SK-N-MC (cell line): Measurements from ENCODE around the gene HS6ST1.

Experiments used
- DNase-seq: peaks from one replicate; pipeline ENCODE4 v3.0.0-alpha.2; 2011; ENCODE audit warnings: low read depth, low spot score
- H3K27ac ChIP-seq: fragments of 200-600 bp; sonication (generic); 2 replicates; pipeline ENCODE4 v1.5.1; 2016; ENCODE audit warnings: mixed run types
- H3K36me3 ChIP-seq: fragments of 200-600 bp; sonication (generic); 2 replicates; pipeline ENCODE4 v1.6.1; 2017; ENCODE audit warnings: antibody characterized with exemption, low read length, mixed read lengths; ENCODE audit not compliant: insufficient read depth
- H3K4me3 ChIP-seq: fragments of 200-600 bp; sonication (generic); 2 replicates; pipeline ENCODE4 v1.5.1; 2016
- H3K9ac ChIP-seq: fragments of 200-600 bp; sonication (generic); 2 replicates; pipeline ENCODE4 v1.8.0; 2017; ENCODE audit warnings: mixed run types, mixed read lengths; ENCODE audit not compliant: insufficient read length
- H3K9me3 ChIP-seq: fragments of 200-600 bp; sonication (generic); 2 replicates; pipeline ENCODE4 v1.6.1; 2017; ENCODE audit warnings: low read depth, mild to moderate bottlenecking, antibody characterized with exemption, low read length, moderate library complexity, mixed read lengths
- EZH2 ChIP-seq: fragments of 200-600 bp; sonication (generic); IDR thresholded peaks from one replicate; pipeline ENCODE4 v1.6.1; 2017; ENCODE audit warnings: antibody characterized with exemption
- FOXP2 ChIP-seq: optimal IDR thresholded peaks from 2 replicates; pipeline ENCODE3; 2011; ENCODE audit warnings: mild to moderate bottlenecking, moderate library complexity; ENCODE audit not compliant: insufficient read depth; ENCODE audit errors: extremely low read length, control extremely low read depth
- POLR2AphosphoS5 ChIP-seq: IDR thresholded peaks from 2 replicates; pipeline ENCODE4 v1.6.1; 2012; ENCODE audit warnings: mild to moderate bottlenecking, low read depth, low read length, borderline replicate concordance

Gene HS6ST1

DNA sequence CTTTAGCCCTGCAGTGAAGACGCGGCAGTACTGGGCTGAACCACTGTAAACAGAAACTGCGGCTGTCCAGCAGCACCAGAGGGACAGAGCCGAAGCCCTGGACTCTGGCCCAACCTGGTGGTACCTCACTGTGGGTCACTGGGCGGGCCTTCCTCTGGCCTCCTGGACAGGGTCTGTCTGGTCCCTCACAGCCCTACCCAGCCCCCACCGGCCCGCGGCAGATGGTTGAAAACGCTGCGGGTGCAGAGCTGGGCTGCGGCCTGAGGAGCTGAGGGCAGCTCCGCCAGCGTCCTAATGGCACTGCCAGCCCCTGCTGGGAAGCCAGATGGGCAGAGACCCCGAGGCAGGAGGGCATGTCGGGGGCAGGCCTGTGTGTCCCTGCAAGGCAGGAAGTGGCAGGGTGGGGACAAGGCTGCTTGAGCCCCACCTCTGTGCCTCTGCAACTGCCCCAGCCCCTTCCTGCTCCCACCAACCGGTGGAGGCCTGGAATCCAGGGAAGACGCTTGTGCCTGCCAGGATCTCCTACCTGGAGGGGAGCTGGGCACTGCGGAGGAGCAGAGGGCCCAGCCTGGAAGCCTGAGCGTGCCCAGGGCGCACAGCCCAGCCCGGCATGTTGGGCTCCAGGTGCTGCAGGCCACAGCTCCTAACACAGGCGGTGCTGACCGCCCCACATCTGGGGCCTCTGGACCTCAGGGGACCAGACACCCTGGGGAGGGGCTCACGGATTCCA is 36.3 kb downstream of the HS6ST1 start:
- Histone ChIP-seq H3K4me3 (no peak overlapping the region), H3K9me3 (no peaks in the 10 kb centered on the region), H3K36me3 (peaks cover 5% of the 10 kb centered on the region; the same call in 1 of the 2 replicates), H3K27ac (no peak overlapping the region), H3K9ac (no peak overlapping the region)
- TF ChIP-seq FOXP2 (no peak), EZH2 (no peak), POLR2AphosphoS5 (no peak)
- DNase-seq: no peak

DNA sequence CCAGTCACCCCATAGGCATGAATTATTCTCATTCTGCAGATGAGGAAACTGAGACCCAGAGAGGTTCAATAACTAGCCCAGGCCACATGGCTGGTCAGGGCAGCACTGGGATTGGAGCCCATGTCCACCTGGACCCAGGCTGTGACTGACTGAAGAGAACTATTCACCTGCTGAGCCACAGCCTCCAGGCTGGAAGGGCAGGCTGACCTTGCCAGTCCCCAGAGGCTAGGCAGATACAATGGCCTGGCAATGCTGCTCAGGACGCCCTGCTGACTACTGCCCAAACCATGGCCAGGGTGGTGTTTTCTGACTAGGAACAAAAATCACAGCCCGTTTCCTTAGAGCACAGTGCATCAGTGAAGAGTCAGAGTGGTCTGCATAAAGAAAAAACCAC is 36.8 kb downstream of the HS6ST1 start:
- no peak overlapping the region for H3K4me3 ChIP-seq
- peaks cover 5% of the 10 kb centered on the region; the same call in 1 of the 2 replicates for H3K36me3 ChIP-seq
- H3K9me3 ChIP-seq: no peaks in the 10 kb centered on the region
- H3K27ac ChIP-seq: no peak overlapping the region
- DNase-seq: no peak
- no peak for TF ChIP-seq POLR2AphosphoS5
- TF ChIP-seq EZH2: no peak
- TF ChIP-seq FOXP2: no peak
- no peak overlapping the region for H3K9ac ChIP-seq

DNA sequence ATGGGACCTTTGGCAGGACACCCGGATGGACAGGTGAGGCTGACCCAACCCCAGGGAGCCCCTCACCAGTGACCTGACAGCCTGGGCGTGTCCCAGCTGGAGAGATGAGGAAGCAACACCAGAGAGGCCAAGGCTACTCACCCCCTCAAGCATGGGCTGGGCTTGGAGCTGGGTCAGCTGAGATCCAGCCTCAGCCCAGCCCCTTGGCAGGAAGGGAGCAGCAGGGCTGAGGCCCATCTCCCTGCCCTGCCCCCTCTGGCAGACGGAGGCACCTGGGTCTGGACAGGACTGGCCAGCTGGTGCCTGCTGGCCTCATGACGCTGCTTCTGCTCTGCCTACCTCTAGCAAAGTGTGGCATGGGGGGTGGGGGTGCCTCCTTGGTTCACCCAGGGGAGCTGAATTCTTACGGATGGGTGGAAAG is 37.8 kb downstream of the HS6ST1 start:
- H3K9me3 ChIP-seq: no peaks in the 10 kb centered on the region
- no peak overlapping the region for H3K9ac ChIP-seq
- H3K4me3 ChIP-seq: no peak overlapping the region
- H3K27ac ChIP-seq: no peak overlapping the region
- TF ChIP-seq POLR2AphosphoS5 (no peak), EZH2 (no peak), FOXP2 (no peak)
- peaks cover 11% of the 10 kb centered on the region for H3K36me3 ChIP-seq
- DNase-seq: no peak

DNA sequence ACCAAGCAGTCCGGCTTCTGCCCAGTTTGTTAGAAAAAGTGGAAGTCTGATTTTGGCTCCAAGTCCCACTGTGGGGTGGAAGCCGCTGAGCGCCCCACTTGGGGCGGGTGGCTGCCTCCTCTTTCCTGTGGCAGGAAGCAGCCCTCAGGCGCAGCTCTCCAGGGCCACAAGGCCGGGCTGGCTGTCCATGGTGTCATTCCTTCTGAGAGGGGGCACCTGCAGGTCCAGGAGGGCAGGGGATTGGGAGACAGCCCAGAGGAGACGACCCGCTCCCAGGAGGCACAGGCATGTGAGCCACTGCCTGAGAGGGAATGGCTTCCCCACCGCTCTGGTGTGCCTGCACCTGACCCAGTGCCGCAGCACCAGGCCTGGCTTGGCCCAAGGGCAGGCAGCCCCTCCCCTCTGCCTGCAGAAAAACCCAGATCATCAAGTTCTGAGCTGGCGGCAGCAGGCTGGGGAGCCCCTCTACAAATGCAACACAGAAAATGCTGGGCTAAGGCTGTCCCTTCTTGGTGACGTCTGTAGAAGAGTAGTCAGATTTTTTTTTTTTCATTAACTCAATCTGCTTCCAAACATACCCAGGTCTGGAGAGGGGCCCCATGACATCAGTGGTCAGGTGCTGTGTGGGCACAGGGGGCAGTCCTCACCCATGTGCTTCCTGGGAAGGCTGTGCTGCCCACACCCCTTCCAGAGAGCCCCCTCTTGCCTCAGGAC is 38.4 kb downstream of the HS6ST1 start:
- no peaks in the 10 kb centered on the region for H3K9me3 ChIP-seq
- no peak for DNase-seq
- no peak overlapping the region for H3K4me3 ChIP-seq
- H3K36me3 ChIP-seq: peaks cover 17% of the 10 kb centered on the region
- no peak overlapping the region for H3K27ac ChIP-seq
- TF ChIP-seq EZH2 (no peak), FOXP2 (no peak), POLR2AphosphoS5 (no peak)
- no peak overlapping the region for H3K9ac ChIP-seq

DNA sequence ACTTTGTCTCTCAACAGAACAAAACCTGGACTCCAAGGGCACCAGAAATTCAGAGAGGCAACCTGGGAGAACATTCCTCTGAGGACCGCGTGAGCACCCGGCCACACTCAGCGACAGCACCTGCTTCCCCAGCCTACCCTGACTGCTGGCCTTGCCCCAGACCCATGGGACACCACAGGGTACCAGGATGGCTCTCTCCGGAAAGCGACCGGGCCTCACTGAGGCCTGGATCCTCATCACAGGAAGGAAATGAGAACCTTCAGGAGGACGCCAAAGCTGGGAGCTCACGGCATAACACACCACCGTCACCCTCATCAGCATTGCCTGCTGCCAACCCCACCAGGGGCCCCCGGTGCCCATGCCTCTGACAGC is 38.9 kb downstream of the HS6ST1 start:
- Histone ChIP-seq H3K36me3 (peaks cover 22% of the 10 kb centered on the region), H3K27ac (no peak overlapping the region), H3K9ac (no peak overlapping the region), H3K9me3 (no peaks in the 10 kb centered on the region), H3K4me3 (no peak overlapping the region)
- DNase-seq: no peak
- TF ChIP-seq FOXP2: no peak
- TF ChIP-seq EZH2: no peak
- TF ChIP-seq POLR2AphosphoS5: no peak

DNA sequence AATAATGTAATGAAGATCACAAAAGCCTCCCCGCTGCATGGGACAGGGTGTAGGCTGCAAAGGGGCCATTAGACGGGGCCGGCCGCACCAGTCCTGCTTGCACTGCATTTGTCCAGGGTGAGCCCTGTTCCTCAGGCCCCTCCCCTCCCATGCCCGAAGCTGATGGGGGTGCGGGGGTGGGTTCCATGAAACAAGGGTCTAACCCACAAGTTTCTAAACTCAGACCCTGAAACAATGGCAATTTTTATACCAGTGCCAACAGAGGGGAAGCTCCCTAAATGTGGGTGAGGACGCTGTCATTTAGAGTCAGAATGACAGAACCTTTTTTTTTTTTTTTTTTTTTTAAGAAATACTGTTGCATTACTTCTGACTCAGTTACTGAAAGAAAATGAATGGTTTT is 39.7 kb downstream of the HS6ST1 start:
- TF ChIP-seq POLR2AphosphoS5 (no peak), FOXP2 (no peak), EZH2 (no peak)
- Histone ChIP-seq H3K9me3 (no peaks in the 10 kb centered on the region), H3K27ac (no peak overlapping the region), H3K36me3 (peaks cover 29% of the 10 kb centered on the region), H3K4me3 (no peak overlapping the region), H3K9ac (no peak overlapping the region)
- no peak for DNase-seq

DNA sequence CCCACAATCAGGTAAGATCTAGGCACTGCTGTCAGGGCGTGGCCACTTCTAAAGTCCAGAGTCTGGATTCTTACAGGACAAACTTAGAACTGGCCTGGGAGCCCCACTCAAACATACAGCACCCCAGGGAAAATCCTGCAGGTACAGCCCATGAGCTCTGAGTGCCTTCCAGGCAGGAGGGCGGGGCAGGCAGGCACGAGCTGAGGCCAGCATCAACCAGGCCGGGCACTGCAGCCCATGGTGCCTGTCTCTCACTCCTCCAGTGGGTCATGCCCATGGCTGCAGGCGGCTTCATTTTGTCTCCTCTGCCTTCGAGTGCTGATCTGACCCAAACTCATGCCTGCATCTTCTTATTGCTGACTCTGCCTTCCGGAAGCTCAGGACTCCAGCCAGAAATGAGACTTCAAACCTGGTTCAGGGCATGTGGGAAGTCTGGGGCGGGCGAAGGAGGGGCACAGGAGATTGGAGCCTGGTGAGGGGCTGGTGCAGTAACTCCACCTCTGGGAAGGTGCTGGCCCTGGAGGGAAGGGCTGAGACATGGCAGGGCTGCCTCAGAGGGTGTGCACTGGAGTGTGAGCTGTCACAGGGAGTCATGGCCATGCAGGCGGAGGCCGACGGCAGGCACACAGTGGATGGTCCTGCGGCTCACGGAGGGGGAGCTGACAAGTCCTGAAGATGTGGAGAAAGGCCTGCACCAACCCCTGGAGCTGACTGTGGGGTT is 40.5 kb downstream of the HS6ST1 start:
- H3K36me3 ChIP-seq: peaks cover 29% of the 10 kb centered on the region

DNA sequence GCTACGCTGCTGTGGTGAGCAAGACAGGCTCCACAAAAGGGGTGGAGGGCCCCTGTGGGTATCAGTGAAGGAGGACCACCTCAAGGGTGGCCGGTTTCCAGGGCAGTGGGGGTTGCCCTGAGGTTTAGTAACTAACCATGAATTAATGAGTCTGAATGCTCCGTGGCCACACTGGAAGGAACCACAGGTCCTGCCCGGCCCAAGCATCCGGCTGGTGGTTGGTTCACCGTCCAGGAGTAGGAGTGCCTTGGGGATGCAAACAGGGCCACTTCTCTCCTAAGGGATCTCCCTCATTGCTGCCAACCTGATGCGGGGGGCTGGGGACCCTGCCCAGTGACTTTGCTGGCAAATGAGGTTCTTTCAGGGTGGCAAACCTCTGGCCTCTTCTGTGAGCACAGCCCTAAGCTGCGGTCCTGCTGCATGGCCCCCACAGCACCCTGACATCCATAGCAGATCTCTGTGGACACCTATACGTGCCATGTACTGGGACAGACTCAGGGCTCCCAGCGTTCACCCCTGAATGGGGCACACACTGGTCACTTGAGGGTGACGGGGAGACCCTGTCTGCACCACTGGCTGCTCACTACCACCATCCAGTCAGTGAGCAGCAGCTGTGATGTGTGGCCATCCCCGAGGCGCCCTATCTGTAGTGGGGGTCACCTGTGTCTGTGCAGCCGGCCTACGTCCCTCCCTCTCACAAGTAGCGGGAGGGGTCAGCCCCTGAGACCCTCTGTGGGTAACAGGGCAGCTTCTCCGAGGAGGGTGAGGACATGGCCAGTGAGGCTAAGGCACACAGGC is 41.6 kb downstream of the HS6ST1 start:
- TF ChIP-seq EZH2 (no peak), POLR2AphosphoS5 (no peak), FOXP2 (no peak)
- no peaks in the 10 kb centered on the region for H3K9me3 ChIP-seq
- no peak for DNase-seq
- no peak overlapping the region for H3K9ac ChIP-seq
- peaks cover 29% of the 10 kb centered on the region for H3K36me3 ChIP-seq
- no peak overlapping the region for H3K27ac ChIP-seq
- H3K4me3 ChIP-seq: no peak overlapping the region

More for the DNA sequence above, 40.5 kb downstream of the HS6ST1 start:
- no peak overlapping the region for H3K9ac ChIP-seq
- H3K4me3 ChIP-seq: no peak overlapping the region
- TF ChIP-seq POLR2AphosphoS5: no peak
- TF ChIP-seq FOXP2: no peak
- no peak for TF ChIP-seq EZH2
- no peak overlapping the region for H3K27ac ChIP-seq
- H3K9me3 ChIP-seq: no peaks in the 10 kb centered on the region
- DNase-seq: no peak
